ENCODE data around the gene PHLDA1. TPM values are rescaled to one million over a fixed set of nuclear protein-coding genes. Genes with fewer than 3 reads are reported as not detected.

The PHLDA1 gene
- total and polyA plus RNA-seq, 9 of the 15 experiments (the other 6 are each of a cell fraction or from before 2014, with no cell fraction given) = 0.15 to 2.9 (median 0.54) TPM

DNA sequence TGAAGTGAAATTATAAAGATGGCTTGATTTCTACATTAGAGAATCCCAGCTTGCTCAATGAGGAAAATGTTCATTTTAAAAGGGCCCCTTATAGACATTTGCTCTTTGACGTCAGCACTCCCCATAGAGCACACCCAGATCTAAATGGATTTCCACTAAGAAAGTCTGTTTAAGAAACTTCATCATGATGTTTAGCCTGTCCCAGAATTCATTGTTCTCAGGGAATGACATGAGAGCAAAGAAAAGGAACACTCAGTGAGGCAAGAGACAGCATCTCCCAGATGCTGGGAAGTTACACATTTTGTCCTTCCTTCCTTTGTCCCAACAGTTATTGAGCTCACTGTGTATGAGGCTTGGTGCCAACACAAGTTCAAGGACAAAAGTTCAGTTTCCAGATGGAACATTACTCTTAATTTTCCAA lies 4.9 kb downstream of the PHLDA1 start:
- Histone ChIP-seq H2AFZ (ENCODE audit: low read depth, low read length) (no peak overlapping the region), H3K9ac (ENCODE audit: insufficient read depth in 1 of 2, low read depth in 2 of 2, low read length in 2 of 2) (no peak overlapping the region), H3K9me3 (replicated peaks; ENCODE audit: control insufficient read depth, insufficient read depth, low read depth, low read length) (no peaks in the 10 kb centered on the region), H3K27ac (ENCODE audit: extremely low read depth, low read depth, low read length) (no peak overlapping the region), H3K4me1 (replicated peaks in 1 of 2; ENCODE audit: control insufficient read depth in 2 of 2, insufficient read depth in 2 of 2, low read length in 2 of 2) (peaks cover 0 to 17% of the 10 kb centered on the region in 2 experiments; a peak in 3 of 5 replicates), H3K9me1 (ENCODE audit: control insufficient read depth, insufficient read depth, low read length) (no peaks in the 10 kb centered on the region), H3K4me3 (no peak overlapping the region), H3K79me2 (ENCODE audit: control insufficient read depth, insufficient read depth, low read length) (no peaks in the 10 kb centered on the region), H3K36me3 (ENCODE audit: control insufficient read depth, insufficient read depth, low read length) (no peaks in the 10 kb centered on the region), H3K27me3 (ENCODE audit: control insufficient read depth in 2 of 2, insufficient read depth in 2 of 2, low read length in 2 of 2) (peaks cover 0 to 8% of the 10 kb centered on the region in 2 experiments; a peak in 1 of 5 replicates), H4K20me1 (replicated peaks; ENCODE audit: control insufficient read depth, insufficient read depth, low read length) (no peaks in the 10 kb centered on the region), H3K4me2 (ENCODE audit: insufficient read depth, low read length) (no peak overlapping the region)
- 8% methylated on average over 1 of the region's 1 CpG for WGBS (ENCODE audit: insufficient coverage, low coverage, missing lambda C conversion rate)
- intact Hi-C loops (cut with micrococcal nuclease) = no loop called here
- no peak for DNase-seq (ENCODE audit: extremely low read depth in 1 of 4, low spot score in 3 of 4)
- TF ChIP-seq DNMT1 (IDR thresholded peaks at IDR 0.05) = no peak
- TF ChIP-seq, protein P1, sequence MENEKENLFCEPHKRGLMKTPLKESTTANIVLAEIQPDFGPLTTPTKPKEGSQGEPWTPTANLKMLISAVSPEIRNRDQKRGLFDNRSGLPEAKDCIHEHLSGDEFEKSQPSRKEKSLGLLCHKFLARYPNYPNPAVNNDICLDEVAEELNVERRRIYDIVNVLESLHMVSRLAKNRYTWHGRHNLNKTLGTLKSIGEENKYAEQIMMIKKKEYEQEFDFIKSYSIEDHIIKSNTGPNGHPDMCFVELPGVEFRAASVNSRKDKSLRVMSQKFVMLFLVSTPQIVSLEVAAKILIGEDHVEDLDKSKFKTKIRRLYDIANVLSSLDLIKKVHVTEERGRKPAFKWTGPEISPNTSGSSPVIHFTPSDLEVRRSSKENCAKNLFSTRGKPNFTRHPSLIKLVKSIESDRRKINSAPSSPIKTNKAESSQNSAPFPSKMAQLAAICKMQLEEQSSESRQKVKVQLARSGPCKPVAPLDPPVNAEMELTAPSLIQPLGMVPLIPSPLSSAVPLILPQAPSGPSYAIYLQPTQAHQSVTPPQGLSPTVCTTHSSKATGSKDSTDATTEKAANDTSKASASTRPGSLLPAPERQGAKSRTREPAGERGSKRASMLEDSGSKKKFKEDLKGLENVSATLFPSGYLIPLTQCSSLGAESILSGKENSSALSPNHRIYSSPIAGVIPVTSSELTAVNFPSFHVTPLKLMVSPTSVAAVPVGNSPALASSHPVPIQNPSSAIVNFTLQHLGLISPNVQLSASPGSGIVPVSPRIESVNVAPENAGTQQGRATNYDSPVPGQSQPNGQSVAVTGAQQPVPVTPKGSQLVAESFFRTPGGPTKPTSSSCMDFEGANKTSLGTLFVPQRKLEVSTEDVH (IDR thresholded peaks at IDR 0.05; ENCODE audit: low read depth, partially characterized antibody) = no peak
- no peak for TF ChIP-seq C11orf30 (IDR thresholded peaks at IDR 0.05; ENCODE audit: low read depth)
- TF ChIP-seq ZNF347 (CRISPR knock-in tag; IDR thresholded peaks at IDR 0.05; ENCODE audit: low read depth) = no peak
- TF ChIP-seq, protein P2, sequence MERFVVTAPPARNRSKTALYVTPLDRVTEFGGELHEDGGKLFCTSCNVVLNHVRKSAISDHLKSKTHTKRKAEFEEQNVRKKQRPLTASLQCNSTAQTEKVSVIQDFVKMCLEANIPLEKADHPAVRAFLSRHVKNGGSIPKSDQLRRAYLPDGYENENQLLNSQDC (CRISPR knock-in tag; IDR thresholded peaks at IDR 0.05) = no peak
- no peak for TF ChIP-seq EGR1 (conservative IDR thresholded peaks at IDR 0.05)
- no peak for FAIRE-seq
- ATAC-seq = no peak
- no TSS peak for BruUV-seq (replicated peaks)
- CTCF ChIA-PET (ENCODE audit: low intra/inter-chr PET ratio) = no interaction called here
- in situ Hi-C loops (cut with MboI) = loop anchor here (25.0 kb wide), 1 partner anchor 689 kb away; the partner anchor contains the start of genes CAPS2 and GLIPR1L1
- POLR2A ChIA-PET = interaction anchor here (0.9 kb wide), 1 partner anchor 10 kb away, joined by 3 read pairs; no protein-coding TSS in a partner anchor

Measured in K562 (cell line).